ENCODE measurements around the gene PCCA. TPM values are rescaled to one million over a fixed set of nuclear protein-coding genes. Genes with fewer than 3 reads are reported as not detected.
"Not testable (repeated sequence)": the region's sequence is repeated elsewhere in the genome, so short reads cannot be mapped to it uniquely, and the experiment has no call there.

PCCA gene
- total and polyA plus RNA-seq, 8 donors = 26.8 to 48.9 (median 37.6) TPM

DNA sequence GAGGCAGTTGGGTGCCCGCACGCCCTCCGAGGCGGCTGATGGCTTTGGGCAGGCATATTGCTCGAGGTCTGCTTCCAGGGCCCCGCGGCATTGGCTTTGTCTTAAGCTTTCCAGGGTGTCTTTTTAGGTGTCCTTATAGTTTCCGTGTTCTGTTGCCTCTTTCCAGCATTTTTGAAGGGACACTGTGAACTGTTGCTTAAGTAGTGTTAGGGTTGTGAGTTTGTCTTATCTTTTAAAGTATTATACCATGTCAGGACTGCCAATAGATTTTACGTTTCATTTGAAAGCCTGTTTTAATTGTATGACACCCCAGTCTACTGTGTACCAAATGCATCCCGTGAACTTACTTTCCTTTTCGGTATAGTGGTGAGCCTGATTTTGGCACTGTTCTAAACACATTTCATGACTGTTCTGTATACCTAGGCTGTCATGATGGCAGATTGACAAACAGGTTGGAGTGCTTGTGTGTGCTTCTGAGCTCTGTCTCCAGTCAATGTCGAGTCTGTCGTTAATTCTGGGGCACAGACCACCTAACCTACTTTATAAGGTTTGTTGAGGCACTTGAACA, 656 bp downstream of the PCCA start:
- no peaks in the 10 kb centered on the region for H3K36me3 ChIP-seq
- H3K4me1 ChIP-seq = peaks cover 5 to 23% of the 10 kb centered on the region in 2 donors
- H3K27ac ChIP-seq = peak overlapping the region; percentile 65 to 74
- no peaks in the 10 kb centered on the region for H3K9me3 ChIP-seq
- DNase-seq = no peak
- ATAC-seq = peak; percentile 46
- TF ChIP-seq, protein P1, sequence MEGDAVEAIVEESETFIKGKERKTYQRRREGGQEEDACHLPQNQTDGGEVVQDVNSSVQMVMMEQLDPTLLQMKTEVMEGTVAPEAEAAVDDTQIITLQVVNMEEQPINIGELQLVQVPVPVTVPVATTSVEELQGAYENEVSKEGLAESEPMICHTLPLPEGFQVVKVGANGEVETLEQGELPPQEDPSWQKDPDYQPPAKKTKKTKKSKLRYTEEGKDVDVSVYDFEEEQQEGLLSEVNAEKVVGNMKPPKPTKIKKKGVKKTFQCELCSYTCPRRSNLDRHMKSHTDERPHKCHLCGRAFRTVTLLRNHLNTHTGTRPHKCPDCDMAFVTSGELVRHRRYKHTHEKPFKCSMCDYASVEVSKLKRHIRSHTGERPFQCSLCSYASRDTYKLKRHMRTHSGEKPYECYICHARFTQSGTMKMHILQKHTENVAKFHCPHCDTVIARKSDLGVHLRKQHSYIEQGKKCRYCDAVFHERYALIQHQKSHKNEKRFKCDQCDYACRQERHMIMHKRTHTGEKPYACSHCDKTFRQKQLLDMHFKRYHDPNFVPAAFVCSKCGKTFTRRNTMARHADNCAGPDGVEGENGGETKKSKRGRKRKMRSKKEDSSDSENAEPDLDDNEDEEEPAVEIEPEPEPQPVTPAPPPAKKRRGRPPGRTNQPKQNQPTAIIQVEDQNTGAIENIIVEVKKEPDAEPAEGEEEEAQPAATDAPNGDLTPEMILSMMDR (IDR thresholded peaks at IDR 0.05) = no peak
- peaks cover 0 to 12% of the 10 kb centered on the region in 2 donors for H3K27me3 ChIP-seq
- H3K4me3 ChIP-seq = peak overlapping the region; percentile 80 to 93
- intact Hi-C loops (cut with DNase I) = no loop called here

DNA sequence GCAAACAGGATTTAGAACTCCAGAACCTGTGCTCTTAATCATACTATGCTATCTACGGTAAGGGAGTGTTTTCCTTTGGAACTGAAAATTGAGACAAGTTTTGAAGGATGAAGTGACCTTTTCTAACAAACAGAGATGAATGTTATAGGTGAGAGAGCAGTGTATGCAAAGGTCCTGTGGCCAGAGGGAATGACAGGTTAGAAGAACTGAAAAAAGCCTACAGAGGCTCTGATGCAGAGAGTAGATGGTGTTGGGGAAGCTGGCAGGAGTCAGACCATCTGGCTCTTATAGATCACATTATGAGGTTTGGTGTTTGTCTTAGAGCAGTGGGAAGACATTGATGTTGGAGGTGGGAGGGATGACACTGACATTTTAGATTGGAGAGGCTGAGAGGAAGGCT, 2.0 kb downstream of the PCCA start:
- Histone ChIP-seq H3K4me3 (no peak overlapping the region), H3K27ac (no peak overlapping the region), H3K27me3 (peaks cover 0 to 12% of the 10 kb centered on the region in 2 donors), H3K36me3 (no peaks in the 10 kb centered on the region), H3K9me3 (no peaks in the 10 kb centered on the region), H3K4me1 (peaks cover 5 to 23% of the 10 kb centered on the region in 2 donors)
- intact Hi-C loops (cut with DNase I) = no loop called here
- no peak for DNase-seq
- ATAC-seq = no peak
- TF ChIP-seq, protein P1 (IDR thresholded peaks at IDR 0.05) = no peak

DNA sequence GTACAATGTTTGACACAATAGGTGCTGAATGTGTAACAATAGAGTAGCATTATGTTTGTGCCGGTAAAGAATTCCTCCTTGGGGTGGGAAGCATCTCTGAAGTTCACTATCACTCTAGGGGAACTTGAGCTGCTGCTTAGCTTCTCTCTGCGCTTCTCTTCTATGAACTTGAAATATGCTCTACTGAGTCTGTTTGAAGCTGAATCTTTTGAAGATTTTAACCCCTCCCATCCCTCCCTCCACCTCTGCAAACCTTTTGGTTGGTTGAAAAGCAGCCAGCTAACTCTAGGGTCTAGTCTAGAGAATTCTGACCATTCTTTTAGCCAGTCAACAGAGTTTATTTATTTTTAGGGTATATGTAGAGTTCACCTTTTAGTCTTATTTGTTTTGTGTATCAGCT, 2.5 kb downstream of the PCCA start:
- intact Hi-C loops (cut with DNase I) = no loop called here
- peaks cover 5 to 23% of the 10 kb centered on the region in 2 donors for H3K4me1 ChIP-seq
- peaks cover 0 to 12% of the 10 kb centered on the region in 2 donors for H3K27me3 ChIP-seq
- DNase-seq (no peak), ATAC-seq (no peak)
- H3K9me3 ChIP-seq = no peaks in the 10 kb centered on the region
- H3K27ac ChIP-seq = no peak overlapping the region
- H3K4me3 ChIP-seq = no peak overlapping the region
- H3K36me3 ChIP-seq = no peaks in the 10 kb centered on the region
- TF ChIP-seq, protein P1 (IDR thresholded peaks at IDR 0.05) = no peak

- Histone ChIP-seq H3K4me1 (peaks cover 5 to 23% of the 10 kb centered on the region in 2 donors), H3K27me3 (peaks cover 0 to 12% of the 10 kb centered on the region in 2 donors)
- ATAC-seq; H3K4me3 ChIP-seq; DNase-seq; H3K9me3 ChIP-seq; intact Hi-C loops (cut with DNase I); H3K36me3 ChIP-seq; H3K27ac ChIP-seq: not testable (repeated sequence)
Observed at GRCh38 chr13:100092273-100092672, 3.4 kb downstream of the PCCA start.

- ATAC-seq (no peak), DNase-seq (no peak)
- peaks cover 0 to 12% of the 10 kb centered on the region in 2 donors for H3K4me1 ChIP-seq
- H3K36me3 ChIP-seq = no peaks in the 10 kb centered on the region
- no peak overlapping the region for H3K4me3 ChIP-seq
- H3K9me3 ChIP-seq = no peaks in the 10 kb centered on the region
- TF ChIP-seq, protein P1 (IDR thresholded peaks at IDR 0.05) = no peak
- intact Hi-C loops (cut with DNase I) = no loop called here
- H3K27ac ChIP-seq = no peak overlapping the region
- no peaks in the 10 kb centered on the region for H3K27me3 ChIP-seq
Observed at GRCh38 chr13:100095498-100095897, 6.6 kb downstream of the PCCA start.

DNA sequence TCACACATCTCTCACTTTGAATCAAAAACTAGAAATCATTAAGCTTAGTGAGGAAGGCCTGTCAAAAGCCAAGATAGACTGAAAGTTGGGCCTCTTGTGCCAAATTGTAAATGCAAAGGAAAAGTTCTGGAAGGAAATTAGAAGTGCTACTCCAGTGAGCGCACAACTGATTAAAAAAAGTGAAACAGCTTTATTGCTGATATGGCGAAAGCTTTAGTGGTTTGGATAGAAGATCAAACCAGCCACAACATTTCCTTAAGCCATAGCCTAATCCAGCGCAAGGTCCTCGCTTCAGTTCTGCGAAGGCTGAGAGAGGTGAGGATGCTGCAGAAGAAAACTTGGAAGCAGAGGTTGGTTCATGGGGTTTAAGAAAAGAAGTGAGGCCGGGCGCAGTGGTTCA, 7.6 kb downstream of the PCCA start:
- TF ChIP-seq, protein P1 (IDR thresholded peaks at IDR 0.05) = no peak
- intact Hi-C loops (cut with DNase I) = no loop called here
- H3K9me3 ChIP-seq = no peaks in the 10 kb centered on the region

More for the DNA sequence above, 7.6 kb downstream of the PCCA start:
- DNase-seq = no peak
- Histone ChIP-seq H3K27me3 (no peaks in the 10 kb centered on the region), H3K4me3 (no peak overlapping the region), H3K36me3 (no peaks in the 10 kb centered on the region), H3K27ac (no peak overlapping the region), H3K4me1 (peaks cover 0 to 9% of the 10 kb centered on the region in 2 donors)
- no peak for ATAC-seq
